WTC11 (cell line): ENCODE data around the gene CACNB4.

Experiments
- CREM ChIP-seq: sonication (generic); formaldehyde crosslinking; IDR thresholded peaks from 2 replicates; pipeline ENCODE4 v1.8.1; 2022; ENCODE audit warnings: mild to moderate bottlenecking, missing genetic modification reagents, moderate library complexity
- NR2C2 ChIP-seq: sonication (generic); formaldehyde crosslinking; IDR thresholded peaks from 2 replicates; pipeline ENCODE4 v1.8.0; 2022; ENCODE audit warnings: mild to moderate bottlenecking, missing genetic modification reagents
- PRRX2 ChIP-seq: fragments of 250-450 bp; sonication (Bioruptor Pico); IDR thresholded peaks from 2 replicates; pipeline ENCODE4 v1.8.0; 2021; ENCODE audit warnings: mild to moderate bottlenecking
- TCF7 ChIP-seq: sonication (generic); formaldehyde crosslinking; IDR thresholded peaks from 2 replicates; pipeline ENCODE4 v1.8.0; 2022; ENCODE audit warnings: mild to moderate bottlenecking, low read depth, missing genetic modification reagents, moderate library complexity
- ZMAT4 ChIP-seq: fragments of 250-450 bp; sonication (Bioruptor Pico); IDR thresholded peaks from 2 replicates; pipeline ENCODE4 v1.9.0; 2021; ENCODE audit warnings: mild to moderate bottlenecking
- TF ChIP-seq, protein P1 (sequence below): fragments of 200-600 bp; IDR thresholded peaks from 2 replicates; pipeline ENCODE4 v1.8.0; 2022; ENCODE audit warnings: antibody characterized with exemption

DNA sequence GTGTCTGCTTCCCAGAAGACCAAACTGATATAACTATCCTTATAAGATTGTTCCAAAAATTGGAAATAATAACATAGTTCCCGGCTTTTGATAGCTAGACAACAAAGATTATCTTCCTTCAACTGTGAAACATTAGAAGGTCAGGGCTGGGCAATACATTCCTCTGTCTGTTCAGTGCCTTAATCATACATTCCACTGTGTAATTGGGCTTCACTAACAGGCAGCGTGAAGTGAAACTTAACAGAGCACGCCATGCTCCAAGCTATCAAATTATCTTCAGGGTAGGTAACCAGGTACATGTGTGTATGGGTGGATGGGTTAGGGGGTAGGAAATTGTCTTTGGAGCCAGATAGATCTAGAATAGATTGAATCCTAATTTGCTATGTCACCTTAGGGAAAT, 247.1 kb downstream of the CACNB4 start:
- TF ChIP-seq PRRX2 (CRISPR knock-in tag) (no peak), NR2C2 (no peak), TCF7 (CRISPR knock-in tag) (no peak), CREM (CRISPR knock-in tag) (no peak), ZMAT4 (CRISPR knock-in tag) (no peak)
- TF ChIP-seq, protein P1, sequence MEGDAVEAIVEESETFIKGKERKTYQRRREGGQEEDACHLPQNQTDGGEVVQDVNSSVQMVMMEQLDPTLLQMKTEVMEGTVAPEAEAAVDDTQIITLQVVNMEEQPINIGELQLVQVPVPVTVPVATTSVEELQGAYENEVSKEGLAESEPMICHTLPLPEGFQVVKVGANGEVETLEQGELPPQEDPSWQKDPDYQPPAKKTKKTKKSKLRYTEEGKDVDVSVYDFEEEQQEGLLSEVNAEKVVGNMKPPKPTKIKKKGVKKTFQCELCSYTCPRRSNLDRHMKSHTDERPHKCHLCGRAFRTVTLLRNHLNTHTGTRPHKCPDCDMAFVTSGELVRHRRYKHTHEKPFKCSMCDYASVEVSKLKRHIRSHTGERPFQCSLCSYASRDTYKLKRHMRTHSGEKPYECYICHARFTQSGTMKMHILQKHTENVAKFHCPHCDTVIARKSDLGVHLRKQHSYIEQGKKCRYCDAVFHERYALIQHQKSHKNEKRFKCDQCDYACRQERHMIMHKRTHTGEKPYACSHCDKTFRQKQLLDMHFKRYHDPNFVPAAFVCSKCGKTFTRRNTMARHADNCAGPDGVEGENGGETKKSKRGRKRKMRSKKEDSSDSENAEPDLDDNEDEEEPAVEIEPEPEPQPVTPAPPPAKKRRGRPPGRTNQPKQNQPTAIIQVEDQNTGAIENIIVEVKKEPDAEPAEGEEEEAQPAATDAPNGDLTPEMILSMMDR = no peak
